ENCODE measurements around the gene DGUOK.
"Not testable (repeated sequence)": the region's sequence is repeated elsewhere in the genome, so short reads cannot be mapped to it uniquely, and the experiment has no call there.

DGUOK gene

DNA sequence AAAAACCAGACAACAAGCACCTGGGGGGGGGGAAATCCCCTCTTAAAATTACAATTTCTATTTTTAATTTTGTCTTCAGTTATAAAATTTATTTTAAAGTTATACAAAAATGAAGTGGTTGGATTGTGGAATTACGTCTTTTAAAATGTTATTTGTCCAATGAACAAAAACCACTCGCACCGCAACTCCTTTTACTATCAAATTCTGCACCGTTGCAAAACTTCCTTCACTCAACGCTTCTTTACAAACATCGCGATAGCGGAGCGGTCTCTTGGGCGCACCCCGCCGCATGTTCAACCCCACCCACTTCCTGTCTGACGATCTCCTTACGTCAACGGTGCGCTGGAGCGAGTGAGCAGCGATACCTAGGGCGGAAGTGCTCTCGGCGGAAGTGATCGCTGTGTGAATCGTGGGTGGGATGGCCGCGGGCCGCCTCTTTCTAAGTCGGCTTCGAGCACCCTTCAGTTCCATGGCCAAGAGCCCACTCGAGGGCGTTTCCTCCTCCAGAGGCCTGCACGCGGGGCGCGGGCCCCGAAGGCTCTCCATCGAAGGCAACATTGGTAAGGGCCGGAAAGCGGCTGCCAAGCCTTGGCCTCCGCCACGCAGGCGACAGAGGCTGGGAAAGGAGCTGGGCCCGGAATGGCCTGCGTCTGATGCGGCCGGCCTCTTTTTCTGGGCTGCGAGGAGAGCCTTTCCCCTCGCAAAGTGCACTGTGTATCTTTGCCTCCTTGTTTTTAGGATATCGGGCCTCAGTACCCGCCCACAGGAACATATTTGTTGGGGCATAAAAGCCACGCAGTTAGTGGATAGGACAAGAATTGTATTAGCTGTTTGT lies at the start of gene DGUOK:
Gene DGUOK, plus strand, starts transcription at position 388 of the 835 bp plus-strand sequence. Its CDS starts 31 bp downstream, at position 419.
- DNase-seq, result peak; percentile 97

GRCh38 chr2:73877071-73877802 lies 49.4 kb upstream of the DGUOK start:
- DNase-seq, result no peak

- not testable (repeated sequence) for DNase-seq
These were observed 48.7 kb upstream of the DGUOK start for GRCh38 chr2:73877984-73878383.

DNA sequence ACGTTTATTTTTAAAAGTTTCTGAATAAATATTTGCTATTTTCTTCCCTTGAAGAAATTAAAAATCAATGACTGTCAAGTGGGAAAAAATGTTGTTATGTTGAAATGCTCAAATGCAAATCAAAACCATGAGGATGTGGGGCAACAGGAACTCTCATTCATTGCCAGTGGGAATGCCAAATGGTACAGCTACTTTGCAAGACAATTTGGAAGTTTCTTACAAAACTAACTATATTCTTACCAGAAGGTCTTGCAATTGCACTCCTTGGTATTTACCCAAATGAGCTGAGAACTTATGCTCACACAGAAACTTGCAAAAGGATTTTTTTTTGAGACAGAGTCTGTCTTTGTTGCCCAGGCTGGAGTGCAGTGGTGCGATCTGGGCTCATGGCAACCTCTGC lies 41.3 kb upstream of the DGUOK start:
- no peak for DNase-seq

GRCh38 chr2:73886357-73886756 lies 40.3 kb upstream of the DGUOK start:
- no peak for DNase-seq

GRCh38 chr2:73887596-73888353 lies 38.9 kb upstream of the DGUOK start:
- not testable (repeated sequence) for DNase-seq

- DNase-seq, result no peak
These were observed 38.3 kb upstream of the DGUOK start for GRCh38 chr2:73888388-73888787.

- no peak for DNase-seq
These were observed 37.5 kb upstream of the DGUOK start for GRCh38 chr2:73889206-73889605.

DNA sequence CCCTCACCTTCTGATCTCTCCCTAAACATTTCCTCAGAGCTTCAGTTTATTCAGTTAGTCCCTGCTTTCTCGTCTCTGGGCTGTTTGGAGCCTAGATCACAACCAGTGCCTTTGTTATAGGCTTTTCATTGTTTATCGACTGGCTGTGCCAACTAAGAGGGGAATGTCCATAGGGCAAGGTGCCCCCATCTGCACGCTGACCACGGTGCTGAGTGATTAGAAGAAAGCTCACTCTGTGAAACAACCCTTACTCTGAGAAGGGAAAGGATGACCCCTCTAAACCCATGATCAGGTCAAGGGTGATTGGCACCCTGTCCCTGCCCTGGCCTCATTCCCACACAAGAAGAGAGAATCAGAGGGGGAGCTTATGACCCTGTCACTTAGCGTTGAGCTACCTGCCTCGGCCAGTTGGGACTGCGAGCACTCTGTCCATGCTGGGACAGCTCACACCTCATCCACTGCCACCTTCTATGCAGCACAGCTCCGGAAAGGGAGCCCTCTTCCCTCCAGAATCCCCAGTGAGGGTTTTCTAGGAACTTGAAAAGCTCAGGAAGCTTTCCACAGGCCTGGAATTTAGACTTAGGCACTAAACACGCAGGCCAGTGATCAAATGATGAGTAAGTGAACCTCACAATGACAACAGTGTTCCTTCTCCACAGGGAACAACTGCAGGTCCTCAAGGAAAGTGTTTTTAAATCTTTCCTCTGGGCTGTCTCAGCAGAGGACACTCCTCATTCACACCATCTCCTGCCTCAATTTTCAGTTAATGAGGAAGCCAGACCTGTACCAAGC lies 36.2 kb upstream of the DGUOK start:
- no peak for DNase-seq

DNA sequence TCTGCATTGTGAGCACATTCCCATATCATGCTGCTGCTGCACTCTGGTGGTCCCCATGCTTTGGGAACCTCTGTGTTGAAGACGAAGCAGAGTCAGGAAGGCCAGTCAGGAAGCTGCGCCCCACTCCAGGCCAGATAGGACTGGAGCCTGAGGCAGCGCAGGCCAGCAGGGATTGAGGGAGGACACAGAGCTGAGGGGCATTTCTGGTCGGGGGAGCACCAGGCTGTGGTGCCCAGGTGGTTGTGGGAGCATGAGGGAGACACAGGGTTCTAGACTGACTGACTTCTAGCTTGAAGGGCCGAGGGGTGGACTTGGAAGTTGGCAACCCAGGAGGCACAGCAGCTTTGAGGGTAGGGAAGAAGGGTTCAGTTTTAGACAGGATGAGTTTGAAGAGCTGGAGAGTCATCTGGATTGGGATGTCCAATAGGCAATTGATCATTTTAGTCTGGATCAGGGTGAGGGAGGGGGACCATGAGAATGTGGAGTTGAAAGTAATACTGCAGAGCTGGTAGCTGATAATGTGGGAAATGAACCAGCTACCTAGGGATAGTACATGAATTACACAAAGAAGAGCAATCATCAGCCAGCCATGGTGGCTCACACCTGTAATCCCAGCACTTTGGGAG lies 35.3 kb upstream of the DGUOK start:
- no peak for DNase-seq

DNA sequence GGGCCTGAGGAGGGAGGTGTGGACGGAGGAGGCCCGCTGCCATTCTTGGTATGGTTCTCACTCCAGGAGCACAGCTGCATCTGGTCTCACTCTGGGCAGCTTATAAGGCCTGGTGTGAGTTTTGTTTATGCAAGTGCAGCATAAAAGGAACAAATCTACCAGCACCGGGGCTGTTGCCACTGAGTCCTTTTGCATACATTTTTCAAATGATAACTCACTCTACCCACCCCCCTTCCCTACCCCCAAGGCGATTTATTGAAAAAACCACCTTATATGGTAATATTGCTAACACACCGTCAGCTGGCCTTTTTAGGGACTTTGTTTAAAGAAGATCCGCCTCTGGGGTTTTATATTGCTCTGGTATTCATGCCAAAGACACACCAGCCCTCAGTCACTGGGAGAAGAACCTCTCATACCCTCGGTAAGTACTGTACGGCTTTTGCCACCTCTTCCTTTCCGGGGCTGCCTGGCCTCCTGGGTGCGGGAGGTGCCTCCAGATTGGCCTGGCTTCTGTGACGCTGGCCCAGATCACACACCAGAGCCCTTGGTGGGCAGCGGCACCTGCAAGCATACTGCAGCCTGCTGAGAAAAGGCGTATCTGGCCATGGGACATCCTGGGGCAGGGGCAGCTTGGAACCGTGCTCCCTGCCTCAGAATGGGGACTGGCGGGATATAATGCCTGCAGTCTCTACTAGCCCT lies 33.9 kb upstream of the DGUOK start, which contains the start of gene ACTG2:
Gene ACTG2, plus strand, starts transcription at position 378 of the 699 bp plus-strand sequence. CDS start 8,304 bp downstream, outside the sequence.
- no peak for DNase-seq

DNA sequence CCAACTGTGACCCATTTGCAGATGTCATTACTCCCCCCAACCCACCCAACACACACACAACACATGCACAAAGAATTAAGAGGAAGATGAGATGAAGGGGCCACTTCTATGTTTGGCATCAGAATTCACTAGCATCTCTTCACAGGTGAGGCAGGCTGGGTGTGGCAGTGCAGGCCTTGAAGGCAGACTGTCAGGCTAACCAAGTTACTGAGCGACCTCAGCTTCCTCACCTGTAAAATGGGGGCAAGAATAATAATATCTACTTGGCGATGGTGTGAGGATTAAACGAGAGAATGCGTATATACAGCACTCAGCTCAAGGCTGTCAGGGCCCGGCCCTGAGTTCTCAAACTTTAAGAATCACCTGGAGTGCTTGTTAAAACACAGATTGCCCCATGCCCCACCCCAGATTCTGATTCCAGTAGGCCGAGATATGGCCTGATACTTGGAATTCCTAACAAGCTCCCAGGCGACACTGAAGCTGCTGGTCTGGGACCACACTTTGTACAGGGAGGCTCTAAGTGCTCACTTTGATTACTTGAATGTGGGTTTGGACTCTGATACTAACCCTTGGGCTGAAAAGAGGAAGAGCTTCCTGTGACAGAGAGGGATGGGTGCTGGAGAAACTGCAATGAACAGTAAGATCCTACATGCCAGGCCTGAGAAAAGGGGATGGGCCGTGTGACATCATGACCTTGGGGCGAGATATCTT lies 32.8 kb upstream of the DGUOK start:
- no peak for DNase-seq

- DNase-seq, result no peak
These were observed 32.2 kb upstream of the DGUOK start for GRCh38 chr2:73894475-73894850.

- DNase-seq, result no peak
These were observed 31.8 kb upstream of the DGUOK start for GRCh38 chr2:73894877-73895276.

DNA sequence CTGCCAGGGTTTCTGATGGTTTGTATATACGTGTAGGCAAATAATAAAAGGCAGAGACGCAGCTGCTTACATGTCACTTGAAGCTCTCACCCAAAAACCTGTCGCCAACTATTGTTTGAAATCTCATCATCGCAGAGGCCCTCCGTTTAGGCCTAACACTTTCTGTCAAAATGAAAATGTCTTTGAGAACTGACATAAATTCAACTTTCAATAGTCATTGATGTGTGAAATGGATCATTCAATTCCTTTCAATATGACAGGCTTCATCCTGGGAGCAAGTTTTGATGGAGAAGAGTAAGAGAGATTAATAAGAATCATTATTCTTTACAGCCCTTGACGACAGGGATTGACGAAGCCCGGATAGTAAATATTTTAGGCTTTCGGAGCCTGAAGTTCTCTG lies 31.2 kb upstream of the DGUOK start:
- no peak for DNase-seq

GRCh38 chr2:73896362-73897239 lies 30.1 kb upstream of the DGUOK start:
- DNase-seq, result peak; percentile 64

DNA sequence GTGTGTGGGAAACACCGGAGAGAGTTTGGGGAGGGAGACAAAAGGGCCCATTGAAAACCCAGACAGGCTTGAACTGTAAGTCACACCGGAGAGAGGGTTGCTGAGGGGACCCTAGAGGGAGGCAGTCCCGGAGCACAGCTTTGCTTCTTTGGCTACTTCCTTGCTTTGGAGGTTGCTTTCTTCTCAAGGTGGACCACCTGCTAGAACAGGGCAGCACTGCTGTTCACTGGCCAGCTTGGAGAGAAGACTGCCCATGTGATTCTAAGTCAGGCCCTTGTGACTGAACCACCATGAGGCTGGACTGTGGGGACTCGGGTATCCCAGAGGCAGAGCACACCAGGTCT lies 29.5 kb upstream of the DGUOK start:
- no peak for DNase-seq

- DNase-seq, result no peak
These were observed 28.7 kb upstream of the DGUOK start for GRCh38 chr2:73897934-73898333.

DNA sequence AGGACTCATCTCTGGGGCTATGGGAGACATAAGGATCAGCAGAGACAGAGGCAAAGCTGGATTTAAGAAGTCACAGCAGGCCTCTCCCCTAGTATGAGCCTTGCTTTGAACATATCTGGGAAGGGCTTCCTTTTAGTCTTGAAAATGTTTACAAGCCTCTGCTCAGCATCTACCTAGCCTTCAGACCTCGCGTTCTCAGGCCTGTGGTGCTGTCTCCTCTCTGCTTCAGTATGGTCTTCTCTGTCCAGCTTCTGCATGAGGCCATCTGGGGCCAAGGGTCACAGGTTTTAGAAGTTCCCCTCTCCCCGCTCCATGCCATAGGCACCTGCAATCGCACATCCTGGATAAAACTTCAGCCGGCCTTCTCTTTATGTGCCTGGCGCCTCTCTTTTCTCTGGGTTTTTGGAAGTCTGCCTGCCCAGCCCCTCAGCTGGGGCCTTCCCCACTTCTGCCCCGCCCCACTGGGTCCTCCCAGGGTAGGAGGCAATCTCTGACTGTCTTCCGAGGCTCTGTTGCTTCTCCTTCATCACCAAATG lies 26.8 kb upstream of the DGUOK start:
- DNase-seq, result no peak

Data from right forelimb (tissue), 1 donor.